Endothelial cell of umbilical vein (primary cell): ENCODE data around the gene RUVBL1. TPM values are rescaled to one million over a fixed set of nuclear protein-coding genes. Genes with fewer than 3 reads are reported as not detected.

ENCODE experiments used
- BruUV-seq: library from RNA; stranded (reverse); fragments of 400-500 nt; replicated peaks from 2 replicates; lab custom pipeline; 2021; lab: Mats Ljungman, UMichigan
- CTCF ChIA-PET: fragments of 300-600, 350-600 bp; sonication (Branson Sonifier 250); formaldehyde crosslinking; loops from one replicate; lab custom pipeline; 2021; ENCODE audit warnings: antibody characterized with exemption, inconsistent platforms; lab: Charles Lee
- POLR2A ChIA-PET: fragments of 300-600, 350-600 bp; sonication (Branson Sonifier 250); formaldehyde crosslinking; loops from one replicate; lab custom pipeline; 2021; ENCODE audit warnings: antibody characterized with exemption, inconsistent platforms; lab: Charles Lee
- DNase-seq: peaks from one replicate; pipeline ENCODE4 v3.0.0-alpha.2; 2011; ENCODE audit warnings: low read depth, low spot score
- FAIRE-seq: peaks from 2 replicates; lab custom pipeline; 2011; peaks lifted over from hg19 to GRCh38; lab: Jason Lieb, UNC
- H2AFZ ChIP-seq: 2 replicates; pipeline ENCODE4 v1.6.0; 2012; ENCODE audit warnings: low read depth, low read length, control low read depth, inconsistent platforms
- H3K27ac ChIP-seq: 2 replicates; pipeline ENCODE4 v1.5.1; 2011; ENCODE audit warnings: low read depth, mild to moderate bottlenecking, control low read depth, low read length, moderate library complexity; ENCODE audit not compliant: insufficient read depth
- H3K27me3 ChIP-seq, 2 experiments: 2 replicates each; pipeline versions ENCODE4 v1.6.0 to v1.6.1; 2011; ENCODE audit warnings: low read length in 2 of 2, mixed read lengths in 1 of 2; ENCODE audit not compliant: control insufficient read depth in 2 of 2, insufficient read depth in 2 of 2
- H3K36me3 ChIP-seq, 2 experiments: 2 replicates in 1 of 2; 3 replicates in 1 of 2; pipeline ENCODE4 v1.5.1; 2011; ENCODE audit warnings: low read length in 2 of 2, mild to moderate bottlenecking in 1 of 2, moderate library complexity in 1 of 2; ENCODE audit not compliant: control insufficient read depth in 2 of 2, insufficient read depth in 2 of 2; ENCODE audit errors: extremely low read depth in 1 of 2
- H3K4me1 ChIP-seq: 3 replicates; pipeline ENCODE4 v1.5.1; 2011; ENCODE audit warnings: mild to moderate bottlenecking, low read length; ENCODE audit not compliant: control insufficient read depth, insufficient read depth; ENCODE audit errors: extremely low read depth
- H3K4me2 ChIP-seq: 2 replicates; pipeline ENCODE4 v1.6.1; 2011; ENCODE audit warnings: low read length, control low read depth, mixed read lengths; ENCODE audit not compliant: insufficient read depth
- H3K4me3 ChIP-seq, 3 experiments: fragments of 200-600 bp in 1 of 3; sonication (generic), shearing (Covaris generic) in 1 of 3; replicated peaks in 1 of 3; 2 replicates each; pipeline ENCODE4 v1.5.1; 2011 to 2016; ENCODE audit warnings: control low read depth in 3 of 3, low read length in 3 of 3, mild to moderate bottlenecking in 2 of 3, inconsistent platforms in 1 of 3, low read depth in 1 of 3, moderate library complexity in 1 of 3; ENCODE audit not compliant: insufficient read depth in 1 of 3
- H3K79me2 ChIP-seq: 2 replicates; pipeline ENCODE4 v1.6.0; 2012; ENCODE audit warnings: low read length, inconsistent platforms; ENCODE audit not compliant: control insufficient read depth, insufficient read depth
- H3K9ac ChIP-seq: replicated peaks from 2 replicates; pipeline ENCODE3; 2011; ENCODE audit warnings: low read length, control low read depth; ENCODE audit not compliant: insufficient read depth; ENCODE audit errors: extremely low read depth
- H3K9me1 ChIP-seq: replicated peaks from 3 replicates; pipeline ENCODE4 v1.6.0; 2011; ENCODE audit warnings: mild to moderate bottlenecking, low read length; ENCODE audit not compliant: control insufficient read depth, insufficient read depth; ENCODE audit errors: extremely low read depth
- H3K9me3 ChIP-seq: replicated peaks from 2 replicates; pipeline ENCODE4 v1.5.1; 2012; ENCODE audit warnings: low read length, inconsistent platforms; ENCODE audit not compliant: control insufficient read depth, insufficient read depth
- H4K20me1 ChIP-seq: replicated peaks from 2 replicates; pipeline ENCODE3; 2011; ENCODE audit warnings: mild to moderate bottlenecking, low read length; ENCODE audit not compliant: control insufficient read depth, insufficient read depth; ENCODE audit errors: extremely low read depth
- CTCF ChIP-seq, 2 donors: IDR thresholded peaks; 1 replicate in 1 of 2; 2 replicates in 1 of 2; pipeline ENCODE4 v1.5.1; 2011; ENCODE audit warnings: low read length in 2 of 2, mild to moderate bottlenecking in 2 of 2, moderate library complexity in 2 of 2, control low read depth in 1 of 2, inconsistent platforms in 1 of 2, low read depth in 1 of 2; ENCODE audit not compliant: insufficient read depth in 1 of 2; ENCODE audit errors: extremely low read depth in 1 of 2
- EZH2 ChIP-seq: IDR thresholded peaks from 2 replicates; pipeline ENCODE4 v1.6.1; 2012; ENCODE audit warnings: borderline replicate concordance, low read depth, mild to moderate bottlenecking, moderate library complexity, low read length, inconsistent platforms; ENCODE audit not compliant: severe bottlenecking
- FOS ChIP-seq: IDR thresholded peaks from 2 replicates; pipeline ENCODE4 v1.6.1; 2011; ENCODE audit warnings: mild to moderate bottlenecking, low read length, moderate library complexity, borderline replicate concordance; ENCODE audit not compliant: insufficient read depth
- GATA2 ChIP-seq: IDR thresholded peaks from 2 replicates; pipeline ENCODE4 v1.7.0; 2011; ENCODE audit warnings: low read depth, mild to moderate bottlenecking, moderate library complexity, mixed read lengths, low read length; ENCODE audit not compliant: insufficient read length, insufficient read depth
- JUN ChIP-seq: IDR thresholded peaks from 2 replicates; pipeline ENCODE4 v1.6.1; 2011; ENCODE audit warnings: borderline replicate concordance, low read depth; ENCODE audit not compliant: insufficient read length, insufficient read depth
- MAX ChIP-seq: IDR thresholded peaks from 2 replicates; pipeline ENCODE4 v1.6.1; 2011; ENCODE audit not compliant: insufficient read depth, insufficient read length
- MYC ChIP-seq: IDR thresholded peaks from one replicate; pipeline ENCODE4 v1.6.1; 2011; ENCODE audit warnings: mild to moderate bottlenecking, low read depth, low read length
- POLR2A ChIP-seq: IDR thresholded peaks from 2 replicates; pipeline ENCODE4 v1.6.1; 2012; ENCODE audit warnings: low read depth, mild to moderate bottlenecking, control low read depth, low read length
- POLR2AphosphoS5 ChIP-seq: IDR thresholded peaks from 2 replicates; pipeline ENCODE4 v1.6.1; 2012; ENCODE audit warnings: low read depth, mild to moderate bottlenecking, control low read depth, low read length, moderate library complexity; ENCODE audit not compliant: insufficient read depth
- dilution Hi-C: fragments of 300-500 bp; cut with MboI; formaldehyde crosslinking; loops from one replicate; pipeline ENCODE4 v1.15.0; 2019; ENCODE audit warnings: low sequenced_read_pairs; ENCODE audit not compliant: extremely low pct_ligation_motif_present
- intact Hi-C: fragments of 100-400 bp; cut with micrococcal nuclease; formaldehyde crosslinking; loops from one replicate; pipeline ENCODE4 v1.10.0; 2022
- polyA plus RNA-seq, 4 experiments: library from polyadenylated mRNA; depleted of rRNA in 3 of 4; stranded (reverse) in 3 of 4; unstranded in 1 of 4; fragments of >200 nt; gene quantifications; 2 replicates each; pipeline versions ENCODE4 v1.2.1 to v1.2.3, GENCODE V29; 2011 to 2012; ENCODE audit warnings: missing spikeins in 1 of 4
- total RNA-seq: library from RNA; stranded (reverse); gene quantifications from 2 replicates; pipeline ENCODE4 v1.2.3, GENCODE V29; 2021

RUVBL1 gene
- total and polyA plus RNA-seq, 2 donors (not counting 3 experiments of a cell fraction or from before 2014, with no cell fraction given) = 52.5 to 58.5 TPM

DNA sequence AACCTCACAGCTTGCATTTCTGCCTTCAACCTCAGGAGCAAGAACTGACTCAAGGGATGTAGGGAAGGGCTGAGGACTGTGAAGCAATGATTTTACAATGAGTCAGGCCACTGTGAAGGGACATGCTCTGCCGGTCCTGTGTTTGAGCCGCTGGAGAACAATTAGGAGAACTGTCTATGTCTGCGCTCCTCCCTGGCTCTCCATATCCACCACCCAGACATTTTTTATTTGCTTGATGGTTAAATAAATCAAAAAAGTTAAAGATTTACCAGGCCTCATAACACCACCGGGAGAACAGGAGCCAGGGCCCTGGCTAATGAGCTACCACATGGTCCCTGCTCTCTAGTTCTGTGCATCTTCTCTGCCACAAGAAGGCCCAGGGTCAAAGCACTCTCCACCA lies 41.8 kb downstream of the RUVBL1 start:
- H3K36me3 ChIP-seq = peaks cover 0 to 28% of the 10 kb centered on the region in 2 experiments
- CTCF ChIA-PET = interaction anchor here (3.3 kb wide), 1 partner anchor 52 kb away, joined by 16 read pairs; no protein-coding TSS in a partner anchor

More for the DNA sequence above, 41.8 kb downstream of the RUVBL1 start:
- H3K9me1 ChIP-seq = no peaks in the 10 kb centered on the region
- TF ChIP-seq FOS (no peak), POLR2AphosphoS5 (no peak), EZH2 (no peak), GATA2 (no peak), MAX (no peak), CTCF (IDR thresholded peaks at IDR 0.05; ENCODE audit: extremely low read depth in 1 of 2, insufficient read depth in 1 of 2, low read depth in 1 of 2, low read length in 2 of 2) (no peak), MYC (no peak), POLR2A (no peak), JUN (no peak)
- H3K9ac ChIP-seq = no peak overlapping the region
- intact Hi-C loops = no loop called here
- dilution Hi-C loops = no loop called here
- no peak overlapping the region for H2AFZ ChIP-seq
- H3K27me3 ChIP-seq = no peaks in the 10 kb centered on the region
- FAIRE-seq (no peak), DNase-seq (no peak)
- no TSS peak for BruUV-seq
- H3K79me2 ChIP-seq = no peaks in the 10 kb centered on the region
- H3K4me1 ChIP-seq = peaks cover 8% of the 10 kb centered on the region
- H3K4me2 ChIP-seq = no peak overlapping the region
- no peak overlapping the region for H3K27ac ChIP-seq
- POLR2A ChIA-PET = no interaction called here
- no peak overlapping the region for H3K4me3 ChIP-seq
- no peaks in the 10 kb centered on the region for H4K20me1 ChIP-seq
- no peaks in the 10 kb centered on the region for H3K9me3 ChIP-seq
